ENCODE results near the gene TBPL1.

- TF ChIP-seq, protein P1, sequence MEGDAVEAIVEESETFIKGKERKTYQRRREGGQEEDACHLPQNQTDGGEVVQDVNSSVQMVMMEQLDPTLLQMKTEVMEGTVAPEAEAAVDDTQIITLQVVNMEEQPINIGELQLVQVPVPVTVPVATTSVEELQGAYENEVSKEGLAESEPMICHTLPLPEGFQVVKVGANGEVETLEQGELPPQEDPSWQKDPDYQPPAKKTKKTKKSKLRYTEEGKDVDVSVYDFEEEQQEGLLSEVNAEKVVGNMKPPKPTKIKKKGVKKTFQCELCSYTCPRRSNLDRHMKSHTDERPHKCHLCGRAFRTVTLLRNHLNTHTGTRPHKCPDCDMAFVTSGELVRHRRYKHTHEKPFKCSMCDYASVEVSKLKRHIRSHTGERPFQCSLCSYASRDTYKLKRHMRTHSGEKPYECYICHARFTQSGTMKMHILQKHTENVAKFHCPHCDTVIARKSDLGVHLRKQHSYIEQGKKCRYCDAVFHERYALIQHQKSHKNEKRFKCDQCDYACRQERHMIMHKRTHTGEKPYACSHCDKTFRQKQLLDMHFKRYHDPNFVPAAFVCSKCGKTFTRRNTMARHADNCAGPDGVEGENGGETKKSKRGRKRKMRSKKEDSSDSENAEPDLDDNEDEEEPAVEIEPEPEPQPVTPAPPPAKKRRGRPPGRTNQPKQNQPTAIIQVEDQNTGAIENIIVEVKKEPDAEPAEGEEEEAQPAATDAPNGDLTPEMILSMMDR (IDR thresholded peaks at IDR 0.05) = no peak
- no peak for TF ChIP-seq POLR2A (IDR thresholded peaks at IDR 0.05)
- no peak for TF ChIP-seq POLR2AphosphoS5 (IDR thresholded peaks at IDR 0.05)
Measured at GRCh38 chr6:133961831-133962230, 8.8 kb downstream of the TBPL1 start.

All from breast epithelium (tissue), 3 donors.